Panc1 (cell line): ENCODE measurements around the gene CDKL4. TPM values are rescaled to one million over a fixed set of nuclear protein-coding genes. Genes with fewer than 3 reads are reported as not detected.
A peak's percentile ranks its signal among the peaks of the same experiment; 100 is the strongest.

ENCODE experiments used
- ATAC-seq: fragments of 200-7000 bp; cut with Tn5 transposase; 2 replicates; pipeline ENCODE4 v1.9.1; 2020; ENCODE audit warnings: mild to moderate bottlenecking, moderate library complexity
- BruUV-seq: library from RNA; stranded (reverse); fragments of 400-500 nt; replicated peaks from 2 replicates; lab custom pipeline; 2021; lab: Mats Ljungman, UMichigan
- CTCF ChIA-PET: fragments of 300-600 bp; sonication (Branson Sonifier 250); formaldehyde crosslinking; loops from one replicate; lab custom pipeline; 2022; ENCODE audit warnings: antibody characterized with exemption; lab: Charles Lee
- POLR2A ChIA-PET: fragments of 300-600 bp; sonication (Branson Sonifier 250); formaldehyde crosslinking; loops from one replicate; lab custom pipeline; 2022; ENCODE audit warnings: antibody characterized with exemption; lab: Charles Lee
- DNase-seq: peaks from one replicate; pipeline ENCODE4 v3.0.0-alpha.2; 2010; ENCODE audit warnings: low read depth, low spot score
- H3K27ac ChIP-seq: 2 replicates; pipeline ENCODE4 v1.5.1; 2011; ENCODE audit warnings: mild to moderate bottlenecking, low read length, inconsistent platforms
- H3K27me3 ChIP-seq: fragments of 200-500 bp; sonication (Bioruptor generic); 2 replicates; pipeline ENCODE4 v1.6.0; 2014; ENCODE audit warnings: low read length, inconsistent platforms; ENCODE audit not compliant: control insufficient read depth, insufficient read depth
- H3K36me3 ChIP-seq: fragments of 200-500 bp; sonication (Bioruptor generic); 2 replicates; pipeline ENCODE4 v1.5.1; 2014; ENCODE audit warnings: inconsistent platforms, mild to moderate bottlenecking, low read length, moderate library complexity; ENCODE audit not compliant: control insufficient read depth, insufficient read depth
- H3K4me1 ChIP-seq: 2 replicates; pipeline ENCODE4 v1.5.1; 2011; ENCODE audit warnings: inconsistent platforms, mild to moderate bottlenecking, low read length, moderate library complexity; ENCODE audit not compliant: control insufficient read depth, insufficient read depth
- H3K4me3 ChIP-seq, 2 experiments: 2 replicates each; pipeline ENCODE4 v1.5.1; 2011 to 2012; ENCODE audit warnings: low read depth in 2 of 2, low read length in 2 of 2, mild to moderate bottlenecking in 2 of 2, inconsistent platforms in 1 of 2, moderate library complexity in 1 of 2
- H3K9me3 ChIP-seq: fragments of 200-500 bp; sonication (Bioruptor generic); 2 replicates; pipeline ENCODE4 v1.5.1; 2014; ENCODE audit warnings: low read depth, mild to moderate bottlenecking, inconsistent platforms, low read length, moderate library complexity; ENCODE audit not compliant: control insufficient read depth, insufficient read depth
- CTCF ChIP-seq: fragments of 450-650 bp; IDR thresholded peaks from 2 replicates; pipeline ENCODE4 v1.5.1; 2017; ENCODE audit warnings: mild to moderate bottlenecking
- POLR2AphosphoS5 ChIP-seq: IDR thresholded peaks from 2 replicates; pipeline ENCODE4 v1.6.1; 2012; ENCODE audit warnings: mild to moderate bottlenecking, low read depth, low read length, moderate library complexity
- REST ChIP-seq, 2 experiments: IDR thresholded peaks; 2 replicates each; pipeline ENCODE4 v1.6.1; 2011 to 2012; ENCODE audit warnings: low read depth in 2 of 2, control low read depth in 1 of 2, low read length in 1 of 2, mild to moderate bottlenecking in 1 of 2, moderate library complexity in 1 of 2; ENCODE audit not compliant: insufficient read depth in 1 of 2
- SIN3A ChIP-seq: IDR thresholded peaks from 2 replicates; pipeline ENCODE4 v1.6.1; 2012; ENCODE audit warnings: low read depth, mild to moderate bottlenecking, low read length, moderate library complexity, borderline replicate concordance; ENCODE audit not compliant: insufficient read depth
- TCF7L2 ChIP-seq: IDR thresholded peaks from 2 replicates; pipeline ENCODE4 v1.6.1; 2011; ENCODE audit warnings: mild to moderate bottlenecking, low read depth, low read length, inconsistent platforms
- in situ Hi-C: cut with HindIII; loops from 2 replicates; pipeline ENCODE4 v1.10.0; 2016; ENCODE audit warnings: low sequenced_read_pairs, low pct_unique_long_range_greater_than_20kb
- intact Hi-C: fragments of 100-400 bp; cut with micrococcal nuclease; formaldehyde crosslinking; loops from one replicate; pipeline ENCODE4 v1.10.0; 2022; ENCODE audit not compliant: unreplicated experiment
- total RNA-seq: library from RNA; stranded (reverse); gene quantifications from one replicate; pipeline ENCODE4 v1.2.1, GENCODE V29; 2021; ENCODE audit not compliant: unreplicated experiment

The CDKL4 gene
- total RNA-seq, 1 experiment from 2014 or later, result not detected

GRCh38 chr2:39217192-39217550 lies 26.6 kb downstream of the CDKL4 start:
- H3K27ac ChIP-seq, result no peak overlapping the region
- ATAC-seq, result no peak
- no TSS peak for BruUV-seq
- TF ChIP-seq SIN3A (no peak), TCF7L2 (no peak), CTCF (no peak), REST (IDR thresholded peaks at IDR 0.05; ENCODE audit: insufficient read depth in 1 of 2, low read depth in 2 of 2, low read length in 1 of 2) (no peak), POLR2AphosphoS5 (no peak)
- no peaks in the 10 kb centered on the region for H3K27me3 ChIP-seq
- in situ Hi-C loops, result no loop called here
- intact Hi-C loops, result no loop called here
- ChIA-PET CTCF (no interaction called here), POLR2A (no interaction called here)
- H3K9me3 ChIP-seq, result no peaks in the 10 kb centered on the region
- H3K4me3 ChIP-seq, result no peak overlapping the region
- no peak for DNase-seq
- H3K36me3 ChIP-seq, result no peaks in the 10 kb centered on the region
- H3K4me1 ChIP-seq, result no peaks in the 10 kb centered on the region

GRCh38 chr2:39216346-39217191 lies 27.2 kb downstream of the CDKL4 start:
- intact Hi-C loops (no loop called here), in situ Hi-C loops (no loop called here)
- H3K4me3 ChIP-seq, result no peak overlapping the region
- no peaks in the 10 kb centered on the region for H3K9me3 ChIP-seq
- TF ChIP-seq CTCF (no peak), SIN3A (no peak), TCF7L2 (no peak), POLR2AphosphoS5 (no peak), REST (IDR thresholded peaks at IDR 0.05; ENCODE audit: insufficient read depth in 1 of 2, low read depth in 2 of 2, low read length in 1 of 2) (no peak)
- H3K27ac ChIP-seq, result no peak overlapping the region
- ATAC-seq (peak; percentile 56; the same call in 1 of the 2 replicates), DNase-seq (no peak)
- no peaks in the 10 kb centered on the region for H3K27me3 ChIP-seq
- H3K36me3 ChIP-seq, result no peaks in the 10 kb centered on the region
- ChIA-PET CTCF (no interaction called here), POLR2A (no interaction called here)
- H3K4me1 ChIP-seq, result no peaks in the 10 kb centered on the region
- BruUV-seq, result no TSS peak
